ENCODE measurements around the gene SH3BP1. TPM values are rescaled to one million over a fixed set of nuclear protein-coding genes. Genes with fewer than 3 reads are reported as not detected.

Gene SH3BP1
- total and polyA plus RNA-seq, 2 of the 13 experiments (the other 11 are each of a cell fraction or from before 2014, with no cell fraction given): 8.4 to 18.5 TPM

GRCh38 chr22:37633625-37634416, 5.6 kb upstream of the SH3BP1 start (continued):
- TF ChIP-seq ZNF468 (CRISPR knock-in tag; IDR thresholded peaks at IDR 0.05) (no peak), ASH2L (IDR thresholded peaks at IDR 0.05; ENCODE audit: insufficient read length, low read depth, low read length) (no peak), ZNF563 (CRISPR knock-in tag; IDR thresholded peaks at IDR 0.05) (peak; percentile 17; the same call in 1 of the 2 replicates), ZMYM3 (CRISPR knock-in tag; IDR thresholded peaks at IDR 0.05) (peak; percentile 75), ZBTB34 (CRISPR knock-in tag; IDR thresholded peaks at IDR 0.05) (no peak), ZNF646 (CRISPR knock-in tag; IDR thresholded peaks at IDR 0.05) (0 out of 2 replicates have a peak, but pooled peaks have one; percentile 34), ZBTB49 (CRISPR knock-in tag; IDR thresholded peaks at IDR 0.05; ENCODE audit: borderline replicate concordance) (no peak), MYPOP (CRISPR knock-in tag; IDR thresholded peaks at IDR 0.05) (no peak), TEAD2 (CRISPR knock-in tag; IDR thresholded peaks at IDR 0.05) (no peak), DZIP1 (CRISPR knock-in tag; IDR thresholded peaks at IDR 0.05) (no peak), RNF2 (conservative IDR thresholded peaks at IDR 0.05; ENCODE audit: low read depth) (no peak)

All from HepG2 (cell line).